ENCODE results near the gene LRRFIP2.

DNA sequence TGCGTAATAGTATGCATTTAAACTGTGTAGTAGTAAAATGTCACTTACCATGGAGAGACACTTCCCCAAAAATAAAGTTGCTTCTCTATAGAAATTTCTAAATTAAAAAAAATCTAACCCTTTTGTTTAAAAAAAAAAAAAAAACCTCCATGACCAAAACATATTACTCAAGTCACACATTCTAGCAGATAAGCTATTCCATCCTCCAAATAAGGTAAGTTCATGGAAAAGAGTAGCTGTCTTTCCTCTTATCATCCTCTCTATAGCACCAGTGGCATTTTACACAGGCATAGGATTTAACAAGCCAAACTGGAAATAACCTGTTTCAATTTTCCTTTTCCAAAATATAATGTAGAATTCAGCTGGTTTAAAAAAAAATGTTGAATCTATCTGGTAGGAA lies 57.4 kb downstream of the LRRFIP2 start:
- no peak for TF ChIP-seq POLR2A (IDR thresholded peaks at IDR 0.05)
- TF ChIP-seq, protein P1, sequence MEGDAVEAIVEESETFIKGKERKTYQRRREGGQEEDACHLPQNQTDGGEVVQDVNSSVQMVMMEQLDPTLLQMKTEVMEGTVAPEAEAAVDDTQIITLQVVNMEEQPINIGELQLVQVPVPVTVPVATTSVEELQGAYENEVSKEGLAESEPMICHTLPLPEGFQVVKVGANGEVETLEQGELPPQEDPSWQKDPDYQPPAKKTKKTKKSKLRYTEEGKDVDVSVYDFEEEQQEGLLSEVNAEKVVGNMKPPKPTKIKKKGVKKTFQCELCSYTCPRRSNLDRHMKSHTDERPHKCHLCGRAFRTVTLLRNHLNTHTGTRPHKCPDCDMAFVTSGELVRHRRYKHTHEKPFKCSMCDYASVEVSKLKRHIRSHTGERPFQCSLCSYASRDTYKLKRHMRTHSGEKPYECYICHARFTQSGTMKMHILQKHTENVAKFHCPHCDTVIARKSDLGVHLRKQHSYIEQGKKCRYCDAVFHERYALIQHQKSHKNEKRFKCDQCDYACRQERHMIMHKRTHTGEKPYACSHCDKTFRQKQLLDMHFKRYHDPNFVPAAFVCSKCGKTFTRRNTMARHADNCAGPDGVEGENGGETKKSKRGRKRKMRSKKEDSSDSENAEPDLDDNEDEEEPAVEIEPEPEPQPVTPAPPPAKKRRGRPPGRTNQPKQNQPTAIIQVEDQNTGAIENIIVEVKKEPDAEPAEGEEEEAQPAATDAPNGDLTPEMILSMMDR (IDR thresholded peaks at IDR 0.05), result no peak
